SKM-1 treated with dmso at 0.1 percent for 144 hours (cell line): ENCODE data around the gene TUBG2.
A peak's percentile ranks its signal among the peaks of the same experiment; 100 is the strongest.

Source experiments
- DNase-seq: peaks from one replicate; lab custom pipeline; 2025; ENCODE audit not compliant: unreplicated experiment; lab: John Stamatoyannopoulos, UW

Gene TUBG2

DNA sequence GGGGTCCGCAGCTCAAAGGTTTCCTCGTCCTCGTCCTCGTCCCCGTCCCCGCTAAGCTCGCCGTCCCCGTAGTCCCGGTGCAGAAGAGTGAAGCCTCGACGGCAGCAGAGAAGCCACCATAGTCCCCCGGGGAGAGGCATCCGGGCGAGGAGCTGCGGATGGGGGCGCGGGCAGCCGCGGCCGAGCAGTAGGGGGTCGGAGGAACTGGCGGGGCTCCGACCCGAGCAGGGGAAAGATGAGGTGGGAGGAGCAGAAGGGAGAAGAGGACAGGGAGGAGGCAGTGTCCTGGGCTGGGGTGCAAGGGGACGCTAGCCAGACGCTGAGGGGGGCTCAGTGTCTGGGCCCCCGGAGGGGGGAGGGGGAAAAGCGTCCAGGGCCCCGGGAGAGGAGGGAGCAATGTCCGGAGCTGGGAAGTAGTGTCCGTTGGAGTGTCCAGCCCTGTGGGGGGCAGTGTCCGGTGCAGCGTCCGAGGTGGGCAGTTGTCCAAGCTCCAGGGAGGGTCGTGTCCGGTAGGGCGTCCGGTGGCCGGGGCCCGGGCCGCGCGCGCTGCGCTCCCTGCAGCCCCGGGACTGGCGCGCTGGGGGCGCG, 17.4 kb downstream of the TUBG2 start, which contains the start of gene PLEKHH3:
Gene PLEKHH3, minus strand, starts transcription at position 571 of the 588 bp plus-strand sequence. Its CDS starts 431 bp downstream, at position 140.
- DNase-seq, result no peak

- DNase-seq, result peak; percentile 99
Measured at GRCh38 chr17:42677012-42677857, 18.2 kb downstream of the TUBG2 start.

- peak; percentile 76 for DNase-seq
Measured at GRCh38 chr17:42677921-42678781, 19.1 kb downstream of the TUBG2 start.

DNA sequence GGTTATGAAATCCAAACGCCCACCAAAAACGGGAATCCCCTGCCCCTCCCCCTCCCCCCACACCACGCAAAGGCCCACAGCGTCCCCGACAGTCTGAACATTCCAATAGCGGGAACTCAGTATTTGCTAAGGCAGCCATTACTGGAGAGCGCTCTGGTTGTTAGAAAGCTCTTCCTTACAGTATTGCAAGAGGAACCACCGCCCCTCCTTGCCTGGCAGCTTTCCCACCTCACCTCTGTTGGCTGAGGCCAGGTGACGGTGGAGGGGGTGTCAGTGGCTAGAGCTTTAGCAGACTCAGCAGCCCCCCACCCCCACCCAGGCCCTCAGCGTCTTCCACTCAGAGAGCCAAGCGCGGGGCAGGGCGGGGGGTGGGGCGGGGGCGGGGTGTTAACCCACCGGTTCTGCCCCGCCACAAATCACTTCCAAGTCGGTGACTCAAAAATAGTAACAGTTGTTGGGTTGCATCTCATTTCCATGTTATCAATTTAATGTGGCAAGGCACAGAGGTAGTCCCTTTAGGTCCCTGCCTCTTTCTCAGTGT, 19.9 kb downstream of the TUBG2 start:
- DNase-seq, result no peak

DNA sequence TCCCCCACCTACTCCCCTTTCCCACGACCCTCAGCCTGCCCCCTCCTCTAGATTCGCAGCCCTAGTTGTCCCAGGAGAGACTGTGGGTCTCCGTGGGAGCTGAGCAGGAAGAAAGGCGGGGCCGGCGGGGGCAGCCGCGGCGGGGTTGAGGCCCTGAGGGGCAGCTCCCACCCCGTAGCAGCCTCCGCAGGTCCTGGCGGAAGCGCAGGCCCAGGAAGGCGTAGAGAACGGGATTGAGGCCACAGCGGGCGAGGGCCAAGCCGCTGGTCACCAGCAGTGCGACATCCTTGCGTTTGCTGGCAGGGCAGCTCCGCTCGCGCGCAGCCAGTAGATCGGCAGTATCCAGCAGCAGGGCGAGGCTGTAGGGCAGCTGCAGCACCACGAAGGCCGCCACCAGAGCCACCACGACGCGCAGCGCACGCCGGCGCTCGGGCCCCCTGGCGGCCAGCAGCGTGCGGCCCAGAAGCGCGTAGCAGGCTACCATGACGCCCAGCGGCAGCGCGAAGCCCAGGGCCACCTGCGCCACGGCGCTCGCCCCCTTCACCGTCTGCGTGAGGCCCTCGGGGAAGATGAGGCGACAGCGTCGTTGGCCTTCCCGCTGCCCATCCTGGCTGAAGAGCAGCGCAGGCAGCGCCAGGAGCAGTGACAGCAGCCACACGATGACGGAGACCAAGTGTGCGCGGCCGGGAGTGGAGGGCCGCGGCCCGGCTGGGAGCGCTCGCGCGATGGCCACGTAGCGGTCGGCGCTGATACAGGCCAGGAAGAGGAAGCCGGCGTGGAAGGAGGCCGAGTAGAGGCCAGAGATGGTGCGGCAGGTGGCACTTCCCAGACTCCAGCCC, 20.6 kb downstream of the TUBG2 start:
- DNase-seq, result no peak

DNA sequence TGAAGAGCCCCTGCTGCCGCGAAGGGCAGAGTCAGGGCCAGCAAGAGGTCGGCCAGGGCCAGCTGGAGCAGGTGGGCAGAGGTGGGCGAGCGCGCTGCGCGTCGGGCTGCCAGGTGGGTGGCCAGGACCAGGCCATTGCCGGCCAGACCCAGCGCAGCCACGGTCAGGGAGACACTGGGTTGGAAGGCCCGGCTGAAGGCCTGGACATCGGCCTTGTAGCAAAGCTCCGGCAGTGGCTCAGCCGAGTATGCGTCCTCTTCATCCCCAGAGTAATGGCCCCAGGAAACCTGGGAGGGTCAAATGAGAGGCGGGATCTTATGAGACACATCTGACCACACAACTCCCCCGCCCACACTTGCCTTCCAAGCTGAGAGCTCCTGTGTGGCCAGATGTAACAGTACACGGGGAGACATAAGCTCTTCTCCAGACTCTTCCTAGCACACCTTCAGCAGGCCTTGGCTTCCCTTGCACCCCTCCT, 21.3 kb downstream of the TUBG2 start:
- no peak for DNase-seq

DNA sequence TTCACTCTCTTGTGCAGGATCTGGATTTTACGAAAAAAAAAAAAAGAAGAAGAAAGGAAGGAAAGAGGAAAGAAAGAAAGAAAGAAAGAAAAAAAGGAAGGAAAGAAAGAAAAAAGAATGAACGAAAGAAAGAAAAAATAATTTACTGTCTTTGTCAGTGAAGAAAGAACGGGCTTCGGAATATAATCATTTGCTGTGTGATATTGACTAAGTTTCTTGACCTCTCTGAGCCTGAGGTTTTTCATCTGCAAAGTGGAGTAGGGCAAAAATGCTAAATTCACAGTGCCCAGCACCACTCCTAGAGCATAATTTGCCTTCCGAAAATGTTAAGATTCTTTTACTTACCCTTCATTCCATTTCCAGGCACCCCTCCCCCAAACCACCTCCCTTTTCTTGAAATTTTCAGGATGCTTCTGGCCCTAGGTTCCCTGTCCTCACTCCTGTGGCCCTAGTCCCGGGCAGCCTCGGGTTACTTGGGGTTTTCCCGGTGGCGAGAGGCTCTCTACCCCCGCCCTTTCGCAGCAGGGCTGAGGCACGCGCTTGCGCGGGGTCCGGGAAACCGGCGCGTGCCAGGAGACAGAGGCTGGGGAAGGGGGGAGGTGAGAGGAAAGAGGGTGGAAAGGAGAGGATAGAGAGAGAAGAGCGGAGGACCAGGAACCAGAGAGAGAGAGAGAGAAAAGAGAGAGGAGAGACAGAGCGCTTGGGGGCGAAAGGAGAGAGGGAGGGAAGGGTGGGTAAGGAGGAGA, 23.1 kb downstream of the TUBG2 start, which contains the start of gene CNTNAP1:
Gene CNTNAP1, plus strand, starts transcription at position 556 of the 746 bp plus-strand sequence. CDS start 299 bp downstream, outside the sequence.
- no peak for DNase-seq

DNA sequence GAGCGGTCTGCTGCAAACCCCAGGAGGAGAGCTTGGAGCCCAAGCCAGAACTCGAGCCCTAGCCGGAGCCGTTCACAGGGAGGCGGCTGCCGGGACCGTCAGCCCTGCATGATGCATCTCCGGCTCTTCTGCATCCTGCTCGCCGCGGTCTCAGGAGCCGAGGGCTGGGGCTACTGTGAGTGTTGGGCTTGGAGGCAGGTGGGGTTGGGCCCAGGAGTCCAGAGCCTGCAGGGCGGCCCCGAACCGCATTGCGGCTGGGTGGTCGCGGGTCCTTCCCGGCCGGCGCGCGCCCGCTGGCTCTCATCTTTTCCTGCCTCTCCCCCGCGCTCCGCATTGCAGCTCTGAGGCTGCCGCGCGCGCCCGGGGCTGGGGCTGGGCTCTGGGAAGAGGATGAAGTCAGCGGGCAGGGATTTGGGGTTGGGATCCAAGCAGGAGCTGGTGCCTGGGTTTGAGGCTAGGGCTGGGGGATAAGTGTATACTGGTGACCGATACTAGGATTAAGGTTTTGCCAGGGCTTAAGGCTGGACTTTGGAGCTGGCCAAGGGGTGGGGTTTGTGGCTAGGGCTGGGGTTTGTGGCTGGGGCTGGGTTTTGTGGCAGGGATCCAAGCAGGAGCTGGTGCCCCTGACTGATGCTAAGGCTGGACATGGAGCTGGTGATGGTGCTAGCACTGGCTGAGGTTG, 23.8 kb downstream of the TUBG2 start:
- DNase-seq, result no peak

GRCh38 chr17:42683407-42684034, 24.4 kb downstream of the TUBG2 start:
- DNase-seq, result no peak

DNA sequence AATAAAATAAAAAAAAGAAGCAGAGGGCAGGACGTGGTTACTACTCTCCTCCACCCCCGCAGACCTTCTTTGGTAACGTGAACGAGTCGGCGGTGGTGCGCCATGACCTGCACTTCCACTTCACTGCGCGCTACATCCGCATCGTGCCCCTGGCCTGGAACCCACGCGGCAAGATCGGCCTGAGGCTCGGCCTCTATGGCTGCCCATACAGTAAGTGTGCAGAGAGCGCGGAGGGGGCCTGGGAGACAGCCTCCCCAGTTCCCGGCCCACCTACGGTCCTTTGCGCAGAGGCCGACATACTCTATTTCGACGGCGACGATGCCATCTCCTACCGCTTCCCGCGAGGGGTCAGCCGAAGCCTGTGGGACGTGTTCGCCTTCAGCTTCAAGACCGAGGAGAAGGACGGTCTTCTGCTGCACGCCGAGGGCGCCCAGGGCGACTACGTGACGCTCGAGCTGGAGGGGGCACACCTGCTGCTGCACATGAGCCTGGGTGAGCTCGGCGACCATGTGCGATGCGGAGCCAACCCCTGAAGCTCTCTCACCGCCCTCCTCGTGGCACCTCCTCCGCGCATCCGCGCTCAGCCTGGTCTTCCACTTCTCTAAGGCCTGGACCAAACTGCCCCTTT, 26.0 kb downstream of the TUBG2 start:
- no peak for DNase-seq

GRCh38 chr17:42685831-42686230, 26.7 kb downstream of the TUBG2 start:
- no peak for DNase-seq

DNA sequence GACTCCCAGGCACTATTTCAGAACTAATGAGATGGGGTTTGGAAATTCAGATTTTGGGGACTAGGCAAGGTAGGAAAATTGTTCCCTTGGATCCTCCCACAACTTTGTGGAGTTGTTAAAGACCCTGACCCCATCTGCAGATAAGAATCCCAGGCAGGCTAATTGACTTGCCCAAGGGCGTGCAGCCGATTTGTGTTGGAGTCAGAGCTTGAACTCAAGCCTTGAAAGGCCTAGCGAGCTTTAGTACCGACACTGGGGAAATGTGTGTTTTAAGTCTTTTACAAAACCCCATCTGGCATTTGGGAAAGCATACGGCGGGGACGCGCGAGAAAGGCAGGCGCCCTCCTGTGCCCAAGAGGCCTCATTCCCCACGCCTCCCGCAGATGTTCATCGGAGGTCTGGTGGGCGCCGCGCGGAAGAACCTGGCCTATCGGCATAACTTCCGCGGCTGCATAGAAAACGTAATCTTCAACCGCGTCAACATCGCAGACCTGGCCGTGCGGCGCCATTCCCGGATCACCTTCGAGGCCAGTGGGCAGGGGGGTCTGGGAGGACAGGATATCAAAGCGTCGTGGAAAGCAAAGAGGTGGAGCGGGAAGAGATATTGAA, 27.5 kb downstream of the TUBG2 start:
- DNase-seq, result no peak

DNA sequence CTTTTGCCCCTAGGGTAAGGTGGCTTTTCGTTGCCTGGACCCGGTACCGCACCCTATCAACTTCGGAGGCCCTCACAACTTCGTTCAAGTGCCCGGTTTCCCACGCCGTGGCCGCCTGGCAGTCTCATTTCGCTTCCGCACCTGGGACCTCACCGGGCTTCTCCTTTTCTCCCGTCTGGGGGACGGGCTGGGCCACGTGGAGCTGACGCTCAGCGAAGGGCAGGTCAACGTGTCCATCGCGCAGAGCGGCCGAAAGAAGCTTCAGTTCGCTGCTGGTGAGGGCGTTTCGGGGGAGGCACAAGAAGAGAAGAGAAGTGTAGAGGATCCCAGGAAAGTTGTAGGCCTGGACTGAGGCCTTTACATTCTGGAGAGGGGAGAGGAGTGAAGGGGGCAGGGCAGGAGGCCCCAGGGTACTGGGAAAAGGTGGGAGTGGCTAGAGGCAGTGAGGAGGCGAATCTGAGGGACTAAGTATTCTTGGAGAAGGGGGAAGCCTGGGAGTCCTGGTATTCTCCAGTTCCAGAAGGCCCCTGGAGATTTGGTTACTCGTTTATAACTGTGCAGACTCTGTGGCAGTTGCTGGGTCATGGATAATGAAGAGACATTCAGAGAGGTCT, 28.7 kb downstream of the TUBG2 start:
- DNase-seq, result no peak

DNA sequence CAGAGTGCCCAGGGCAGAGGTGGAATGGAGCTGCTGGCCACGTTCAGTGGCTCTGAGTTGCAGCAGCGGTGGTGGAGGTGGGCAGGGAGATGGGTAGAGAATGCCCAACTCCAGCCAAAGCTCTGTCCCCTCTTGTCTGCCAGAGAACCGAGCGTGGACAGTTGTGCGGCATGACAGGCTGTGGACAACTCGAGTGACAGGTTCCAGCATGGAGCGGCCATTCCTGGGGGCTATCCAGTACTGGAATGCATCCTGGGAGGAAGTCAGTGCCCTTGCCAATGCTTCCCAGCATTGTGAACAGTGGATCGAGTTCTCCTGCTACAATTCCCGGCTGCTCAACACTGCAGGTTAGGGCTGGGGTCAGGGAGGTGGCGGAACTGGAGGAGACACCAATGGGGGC, 31.5 kb downstream of the TUBG2 start:
- no peak for DNase-seq

GRCh38 chr17:42691021-42691545, 32.0 kb downstream of the TUBG2 start:
- DNase-seq, result no peak

- DNase-seq, result no peak
Measured at GRCh38 chr17:42692489-42692888, 33.4 kb downstream of the TUBG2 start.

DNA sequence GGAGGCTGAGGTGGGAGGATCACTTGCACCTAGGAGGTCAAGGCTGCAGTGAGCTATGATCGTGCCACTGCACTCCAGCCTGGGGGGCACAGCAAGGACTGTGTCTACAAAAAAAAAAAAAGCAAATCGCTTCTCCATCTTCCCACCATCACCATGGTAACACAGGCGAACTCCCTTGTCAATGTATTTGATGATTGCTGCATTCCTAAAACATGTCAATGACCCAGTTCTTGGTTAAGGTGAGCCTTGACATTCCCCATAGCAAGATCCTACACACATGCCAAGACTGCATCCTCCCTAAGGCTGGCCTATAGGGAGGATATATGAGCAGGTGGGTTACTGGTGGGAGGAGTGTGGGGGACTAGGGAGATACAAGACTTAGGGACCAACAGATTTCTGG, 35.4 kb downstream of the TUBG2 start:
- no peak for DNase-seq
